Fibroblast of mammary gland (primary cell): Measurements from ENCODE around the gene OR13G1.

Experiments
- DNase-seq: peaks from one replicate; pipeline ENCODE4 v3.0.0-alpha.2; 2010; ENCODE audit warnings: low read depth
- H3K4me3 ChIP-seq: 2 replicates; pipeline ENCODE4 v1.5.1; 2011; ENCODE audit warnings: low read depth, mild to moderate bottlenecking, low read length, moderate library complexity; ENCODE audit not compliant: control insufficient read depth
- CTCF ChIP-seq: conservative IDR thresholded peaks from 2 replicates; pipeline ENCODE4 v1.5.1; 2011; ENCODE audit warnings: low read depth, low read length, inconsistent platforms; ENCODE audit not compliant: control insufficient read depth, insufficient read depth

Gene OR13G1

GRCh38 chr1:247639381-247639981 lies 40.1 kb downstream of the OR13G1 start:
- H3K4me3 ChIP-seq, result no peak overlapping the region
- no peak for TF ChIP-seq CTCF
- DNase-seq, result peak; percentile 63

GRCh38 chr1:247638781-247639180 lies 40.8 kb downstream of the OR13G1 start:
- H3K4me3 ChIP-seq, result no peak overlapping the region
- no peak for DNase-seq
- no peak for TF ChIP-seq CTCF

GRCh38 chr1:247638011-247638410 lies 41.5 kb downstream of the OR13G1 start:
- DNase-seq, result no peak
- H3K4me3 ChIP-seq, result no peak overlapping the region
- TF ChIP-seq CTCF, result no peak

- no peak for DNase-seq
- TF ChIP-seq CTCF, result no peak
- H3K4me3 ChIP-seq, result no peak overlapping the region
These were observed 51.6 kb downstream of the OR13G1 start for GRCh38 chr1:247627951-247628350.
